HepG2 (cell line): Measurements from ENCODE around the gene LPIN3. TPM values are rescaled to one million over a fixed set of nuclear protein-coding genes. Genes with fewer than 3 reads are reported as not detected.

ENCODE experiments used
- ATAC-seq: fragments of 200-7000 bp; cut with Tn5 transposase; 3 replicates; pipeline ENCODE4 v1.9.1; 2020; ENCODE audit warnings: mild to moderate bottlenecking, moderate library complexity
- BruUV-seq: library from RNA; stranded (reverse); fragments of 400-500 nt; replicated peaks from 2 replicates; lab custom pipeline; 2021; lab: Mats Ljungman, UMichigan
- CTCF ChIA-PET: fragments of 300-600 bp; formaldehyde crosslinking; extraction: SDS; loops from one replicate; lab custom pipeline; 2021; ENCODE audit warnings: low total read pairs, inconsistent platforms, low intra/inter-chr PET ratio; lab: Yijun Ruan, JAX
- POLR2A ChIA-PET: fragments of 350-600 bp; sonication (Branson Sonifier 250); formaldehyde crosslinking; loops from one replicate; lab custom pipeline; 2020; ENCODE audit warnings: antibody characterized with exemption, inconsistent platforms; lab: Yijun Ruan, JAX
- DNase-seq: peaks from one replicate; pipeline ENCODE4 v3.0.0-alpha.2; 2015; ENCODE audit warnings: low spot score
- FAIRE-seq: peaks from 3 replicates; lab custom pipeline; 2011; peaks lifted over from hg19 to GRCh38; lab: Jason Lieb, UNC
- H2AFZ ChIP-seq: one replicate; pipeline ENCODE4 v1.6.1; 2011; ENCODE audit warnings: low read length, inconsistent platforms
- H3K27ac ChIP-seq: fragments of 300-600 bp; 3 replicates; pipeline ENCODE4 v1.8.0; 2011; ENCODE audit warnings: mixed run types, mild to moderate bottlenecking, mixed read lengths, low read length, inconsistent platforms; ENCODE audit not compliant: insufficient read depth; ENCODE audit errors: extremely low read length
- H3K27me3 ChIP-seq, 2 experiments: fragments of 200-600 bp in 1 of 2; 2 replicates in 1 of 2; 3 replicates in 1 of 2; pipeline versions ENCODE4 v1.6.0 to v1.8.0; 2011; ENCODE audit warnings: low read length in 2 of 2, mild to moderate bottlenecking in 2 of 2, moderate library complexity in 2 of 2, inconsistent platforms in 1 of 2; ENCODE audit not compliant: insufficient read depth in 2 of 2, control insufficient read depth in 1 of 2
- H3K36me3 ChIP-seq, 2 experiments: fragments of 200-600 bp in 1 of 2; replicated peaks in 1 of 2; 2 replicates in 1 of 2; 3 replicates in 1 of 2; pipeline versions ENCODE4 v1.5.1 to v1.8.0; 2011; ENCODE audit warnings: low read length in 2 of 2, inconsistent platforms in 1 of 2; ENCODE audit not compliant: insufficient read depth in 2 of 2, control insufficient read depth in 1 of 2
- H3K4me1 ChIP-seq: 2 replicates; pipeline ENCODE4 v1.5.1; 2012; ENCODE audit warnings: low read length, inconsistent platforms; ENCODE audit not compliant: insufficient read depth
- H3K4me2 ChIP-seq: 2 replicates; pipeline ENCODE4 v1.6.0; 2011; ENCODE audit warnings: low read depth, low read length, inconsistent platforms
- H3K4me3 ChIP-seq, 3 experiments: fragments of 200-600 bp in 1 of 3; sonication (generic), shearing (Covaris generic) in 1 of 3; replicated peaks in 1 of 3; 2 replicates each; pipeline ENCODE4 v1.5.1; 2011 to 2016; ENCODE audit warnings: low read length in 3 of 3, inconsistent platforms in 2 of 3, low read depth in 2 of 3, mild to moderate bottlenecking in 2 of 3, control low read depth in 1 of 3, mixed read lengths in 1 of 3; ENCODE audit not compliant: insufficient read depth in 1 of 3
- H3K79me2 ChIP-seq: one replicate; pipeline ENCODE4 v1.6.1; 2011; ENCODE audit warnings: low read length, inconsistent platforms; ENCODE audit not compliant: insufficient read depth
- H3K9ac ChIP-seq: 2 replicates; pipeline ENCODE4 v1.6.0; 2011; ENCODE audit warnings: mild to moderate bottlenecking, low read depth, low read length, inconsistent platforms; ENCODE audit not compliant: insufficient read depth
- H3K9me3 ChIP-seq: 2 replicates; pipeline ENCODE4 v1.5.1; 2012; ENCODE audit warnings: mild to moderate bottlenecking, low read length
- H4K20me1 ChIP-seq: 2 replicates; pipeline ENCODE4 v1.6.0; 2011; ENCODE audit warnings: inconsistent platforms, mild to moderate bottlenecking, low read length, moderate library complexity; ENCODE audit not compliant: insufficient read depth
- FLYWCH1 ChIP-seq: sonication (generic); formaldehyde crosslinking; IDR thresholded peaks from 2 replicates; pipeline ENCODE4 v1.8.1; 2023; ENCODE audit warnings: mild to moderate bottlenecking, missing genetic modification reagents
- HES4 ChIP-seq: sonication (generic); formaldehyde crosslinking; IDR thresholded peaks from 2 replicates; pipeline ENCODE4 v1.9.0; 2021; ENCODE audit warnings: mild to moderate bottlenecking, missing genetic modification reagents, borderline replicate concordance
- SIN3B ChIP-seq: fragments of 150-350 bp; IDR thresholded peaks from 2 replicates; pipeline ENCODE4 v1.6.1; 2014; ENCODE audit warnings: low read length
- ZMYM4 ChIP-seq: sonication (generic); formaldehyde crosslinking; IDR thresholded peaks from 2 replicates; pipeline ENCODE4 v1.8.1; 2023; ENCODE audit warnings: mild to moderate bottlenecking, missing genetic modification reagents
- in situ Hi-C: cut with HindIII; loops from 2 replicates; pipeline ENCODE4 v1.10.0; 2017; ENCODE audit warnings: low pct_unique_long_range_greater_than_20kb; ENCODE audit not compliant: extremely low pct_ligation_motif_present
- intact Hi-C: fragments of 100-400 bp; cut with micrococcal nuclease; formaldehyde crosslinking; loops from one replicate; pipeline ENCODE4 v1.10.0; 2022; ENCODE audit not compliant: unreplicated experiment
- polyA plus RNA-seq, 8 experiments: library from polyadenylated mRNA; depleted of rRNA in 3 of 8; stranded (reverse) in 7 of 8; unstranded in 1 of 8; fragments of >200 nt; fragmentation: Illumina TruSeq in 4 of 8; extraction: Trizol in 4 of 8; gene quantifications; 2 replicates each; pipeline versions ENCODE4 v1.2.1 to v1.2.3, GENCODE V29; 2011 to 2016; ENCODE audit warnings: low read depth in 4 of 8, missing spikeins in 1 of 8, mixed read lengths in 1 of 8; ENCODE audit not compliant: insufficient read depth in 1 of 8
- total RNA-seq, 5 experiments: library from RNA; depleted of rRNA; stranded (reverse); fragments of >200 nt; fragmentation: Illumina TruSeq; extraction: Trizol; gene quantifications; 2 replicates each; pipeline ENCODE4 v1.2.3, GENCODE V29; 2016; ENCODE audit warnings: low read depth in 1 of 5
- TF ChIP-seq, protein P1 (sequence below): sonication (generic); formaldehyde crosslinking; IDR thresholded peaks from 2 replicates; pipeline ENCODE4 v1.5.0; 2020; ENCODE audit warnings: mild to moderate bottlenecking, missing genetic modification reagents
- TF ChIP-seq, protein P2 (sequence below): sonication (generic); formaldehyde crosslinking; IDR thresholded peaks from 2 replicates; pipeline ENCODE4 v1.4.0; 2020; ENCODE audit warnings: missing genetic modification reagents

Gene LPIN3
- total and polyA plus RNA-seq, 2 of the 13 experiments (the other 11 are each of a cell fraction or from before 2014, with no cell fraction given): 14.2 to 28.6 TPM

DNA sequence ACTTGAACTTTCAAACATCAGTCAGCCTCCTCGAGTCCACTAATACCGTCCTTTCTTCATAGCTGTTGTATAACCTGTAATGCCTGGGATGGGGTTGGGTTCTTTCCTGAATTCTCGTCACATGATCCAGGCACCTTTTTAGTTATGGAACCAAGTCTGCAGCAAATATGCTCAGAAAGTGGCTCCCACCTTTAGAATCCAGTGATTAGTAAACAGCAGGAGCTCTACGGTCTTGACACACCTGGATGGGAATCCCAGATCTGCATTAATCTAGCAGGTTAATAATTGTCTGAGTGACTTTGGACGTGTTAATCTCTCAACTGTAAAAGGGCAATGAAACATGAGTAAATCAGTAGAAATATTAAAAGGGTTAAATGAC, 22.4 kb upstream of the LPIN3 start (continued):
- TF ChIP-seq, protein P1, sequence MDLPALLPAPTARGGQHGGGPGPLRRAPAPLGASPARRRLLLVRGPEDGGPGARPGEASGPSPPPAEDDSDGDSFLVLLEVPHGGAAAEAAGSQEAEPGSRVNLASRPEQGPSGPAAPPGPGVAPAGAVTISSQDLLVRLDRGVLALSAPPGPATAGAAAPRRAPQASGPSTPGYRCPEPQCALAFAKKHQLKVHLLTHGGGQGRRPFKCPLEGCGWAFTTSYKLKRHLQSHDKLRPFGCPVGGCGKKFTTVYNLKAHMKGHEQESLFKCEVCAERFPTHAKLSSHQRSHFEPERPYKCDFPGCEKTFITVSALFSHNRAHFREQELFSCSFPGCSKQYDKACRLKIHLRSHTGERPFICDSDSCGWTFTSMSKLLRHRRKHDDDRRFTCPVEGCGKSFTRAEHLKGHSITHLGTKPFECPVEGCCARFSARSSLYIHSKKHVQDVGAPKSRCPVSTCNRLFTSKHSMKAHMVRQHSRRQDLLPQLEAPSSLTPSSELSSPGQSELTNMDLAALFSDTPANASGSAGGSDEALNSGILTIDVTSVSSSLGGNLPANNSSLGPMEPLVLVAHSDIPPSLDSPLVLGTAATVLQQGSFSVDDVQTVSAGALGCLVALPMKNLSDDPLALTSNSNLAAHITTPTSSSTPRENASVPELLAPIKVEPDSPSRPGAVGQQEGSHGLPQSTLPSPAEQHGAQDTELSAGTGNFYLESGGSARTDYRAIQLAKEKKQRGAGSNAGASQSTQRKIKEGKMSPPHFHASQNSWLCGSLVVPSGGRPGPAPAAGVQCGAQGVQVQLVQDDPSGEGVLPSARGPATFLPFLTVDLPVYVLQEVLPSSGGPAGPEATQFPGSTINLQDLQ (CRISPR knock-in tag): no peak
- TF ChIP-seq, protein P2, sequence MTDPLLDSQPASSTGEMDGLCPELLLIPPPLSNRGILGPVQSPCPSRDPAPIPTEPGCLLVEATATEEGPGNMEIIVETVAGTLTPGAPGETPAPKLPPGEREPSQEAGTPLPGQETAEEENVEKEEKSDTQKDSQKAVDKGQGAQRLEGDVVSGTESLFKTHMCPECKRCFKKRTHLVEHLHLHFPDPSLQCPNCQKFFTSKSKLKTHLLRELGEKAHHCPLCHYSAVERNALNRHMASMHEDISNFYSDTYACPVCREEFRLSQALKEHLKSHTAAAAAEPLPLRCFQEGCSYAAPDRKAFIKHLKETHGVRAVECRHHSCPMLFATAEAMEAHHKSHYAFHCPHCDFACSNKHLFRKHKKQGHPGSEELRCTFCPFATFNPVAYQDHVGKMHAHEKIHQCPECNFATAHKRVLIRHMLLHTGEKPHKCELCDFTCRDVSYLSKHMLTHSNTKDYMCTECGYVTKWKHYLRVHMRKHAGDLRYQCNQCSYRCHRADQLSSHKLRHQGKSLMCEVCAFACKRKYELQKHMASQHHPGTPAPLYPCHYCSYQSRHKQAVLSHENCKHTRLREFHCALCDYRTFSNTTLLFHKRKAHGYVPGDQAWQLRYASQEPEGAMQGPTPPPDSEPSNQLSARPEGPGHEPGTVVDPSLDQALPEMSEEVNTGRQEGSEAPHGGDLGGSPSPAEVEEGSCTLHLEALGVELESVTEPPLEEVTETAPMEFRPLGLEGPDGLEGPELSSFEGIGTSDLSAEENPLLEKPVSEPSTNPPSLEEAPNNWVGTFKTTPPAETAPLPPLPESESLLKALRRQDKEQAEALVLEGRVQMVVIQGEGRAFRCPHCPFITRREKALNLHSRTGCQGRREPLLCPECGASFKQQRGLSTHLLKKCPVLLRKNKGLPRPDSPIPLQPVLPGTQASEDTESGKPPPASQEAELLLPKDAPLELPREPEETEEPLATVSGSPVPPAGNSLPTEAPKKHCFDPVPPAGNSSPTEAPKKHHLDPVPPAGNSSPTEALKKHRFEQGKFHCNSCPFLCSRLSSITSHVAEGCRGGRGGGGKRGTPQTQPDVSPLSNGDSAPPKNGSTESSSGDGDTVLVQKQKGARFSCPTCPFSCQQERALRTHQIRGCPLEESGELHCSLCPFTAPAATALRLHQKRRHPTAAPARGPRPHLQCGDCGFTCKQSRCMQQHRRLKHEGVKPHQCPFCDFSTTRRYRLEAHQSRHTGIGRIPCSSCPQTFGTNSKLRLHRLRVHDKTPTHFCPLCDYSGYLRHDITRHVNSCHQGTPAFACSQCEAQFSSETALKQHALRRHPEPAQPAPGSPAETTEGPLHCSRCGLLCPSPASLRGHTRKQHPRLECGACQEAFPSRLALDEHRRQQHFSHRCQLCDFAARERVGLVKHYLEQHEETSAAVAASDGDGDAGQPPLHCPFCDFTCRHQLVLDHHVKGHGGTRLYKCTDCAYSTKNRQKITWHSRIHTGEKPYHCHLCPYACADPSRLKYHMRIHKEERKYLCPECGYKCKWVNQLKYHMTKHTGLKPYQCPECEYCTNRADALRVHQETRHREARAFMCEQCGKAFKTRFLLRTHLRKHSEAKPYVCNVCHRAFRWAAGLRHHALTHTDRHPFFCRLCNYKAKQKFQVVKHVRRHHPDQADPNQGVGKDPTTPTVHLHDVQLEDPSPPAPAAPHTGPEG (CRISPR knock-in tag): 0 out of 2 replicates have a peak, but pooled peaks have one; percentile 23
- TF ChIP-seq SIN3B (no peak), FLYWCH1 (no peak)

DNA sequence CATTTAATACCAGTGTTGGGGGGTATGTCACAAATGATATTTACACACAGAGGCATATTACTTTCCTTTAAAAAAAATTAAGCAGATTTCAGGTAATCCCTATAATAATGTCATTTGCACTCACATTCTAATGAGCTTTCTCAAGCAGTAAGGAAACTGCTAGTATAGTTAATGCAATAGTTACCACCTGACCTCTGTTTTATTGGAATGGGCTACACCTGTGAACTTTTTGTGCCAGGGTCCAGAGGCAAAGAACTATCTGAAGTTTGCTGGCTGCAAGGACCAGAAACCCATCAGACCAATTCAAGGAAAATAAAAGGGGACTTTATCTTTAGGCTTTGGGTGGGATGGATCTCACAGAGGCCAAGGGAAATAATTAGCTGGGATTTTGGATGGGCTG, 20.2 kb upstream of the LPIN3 start:
- no TSS peak for BruUV-seq
- intact Hi-C loops: no loop called here
- FAIRE-seq (no peak), DNase-seq (no peak), ATAC-seq (no peak)
- peaks cover 0 to 3% of the 10 kb centered on the region in 2 experiments; a peak in 1 of 5 replicates for H3K27me3 ChIP-seq
- no peak overlapping the region for H2AFZ ChIP-seq
- POLR2A ChIA-PET: no interaction called here
- H3K9ac ChIP-seq: no peak overlapping the region
- H3K4me3 ChIP-seq: no peak overlapping the region
- H3K36me3 ChIP-seq: no peaks in the 10 kb centered on the region
- no peaks in the 10 kb centered on the region for H4K20me1 ChIP-seq
- peaks cover 12% of the 10 kb centered on the region for H3K79me2 ChIP-seq
- CTCF ChIA-PET: no interaction called here
- H3K4me1 ChIP-seq: peaks cover 43% of the 10 kb centered on the region
- TF ChIP-seq ZMYM4 (CRISPR knock-in tag) (no peak), HES4 (CRISPR knock-in tag) (no peak)
- H3K9me3 ChIP-seq: no peaks in the 10 kb centered on the region
- H3K27ac ChIP-seq: no peak overlapping the region
- in situ Hi-C loops: no loop called here
- no peak overlapping the region for H3K4me2 ChIP-seq
